SK-N-SH (cell line): ENCODE results near the gene ISOC1.

ENCODE experiments used
- MXI1 ChIP-seq: IDR thresholded peaks from 2 replicates; pipeline ENCODE4 v1.6.1; 2012; ENCODE audit warnings: mild to moderate bottlenecking, low read depth, low read length, improper control_type of control experiment
- ZBTB33 ChIP-seq: IDR thresholded peaks from 2 replicates; pipeline ENCODE4 v1.4.0; 2012; ENCODE audit warnings: low read depth, borderline replicate concordance

- no peak for TF ChIP-seq ZBTB33
- TF ChIP-seq MXI1 = no peak
Measured at GRCh38 chr5:129115680-129116079, 21.1 kb downstream of the ISOC1 start.
